IPS DF 19.7 (cell line): ENCODE data around the gene P4HB.
"Not testable (repeated sequence)": the region's sequence is repeated elsewhere in the genome, so short reads cannot be mapped to it uniquely, and the experiment has no call there.

Source experiments
- DNase-seq: peaks from one replicate; pipeline ENCODE4 v3.0.0-alpha.2; 2013; ENCODE audit warnings: low read depth, low spot score

Gene P4HB

DNA sequence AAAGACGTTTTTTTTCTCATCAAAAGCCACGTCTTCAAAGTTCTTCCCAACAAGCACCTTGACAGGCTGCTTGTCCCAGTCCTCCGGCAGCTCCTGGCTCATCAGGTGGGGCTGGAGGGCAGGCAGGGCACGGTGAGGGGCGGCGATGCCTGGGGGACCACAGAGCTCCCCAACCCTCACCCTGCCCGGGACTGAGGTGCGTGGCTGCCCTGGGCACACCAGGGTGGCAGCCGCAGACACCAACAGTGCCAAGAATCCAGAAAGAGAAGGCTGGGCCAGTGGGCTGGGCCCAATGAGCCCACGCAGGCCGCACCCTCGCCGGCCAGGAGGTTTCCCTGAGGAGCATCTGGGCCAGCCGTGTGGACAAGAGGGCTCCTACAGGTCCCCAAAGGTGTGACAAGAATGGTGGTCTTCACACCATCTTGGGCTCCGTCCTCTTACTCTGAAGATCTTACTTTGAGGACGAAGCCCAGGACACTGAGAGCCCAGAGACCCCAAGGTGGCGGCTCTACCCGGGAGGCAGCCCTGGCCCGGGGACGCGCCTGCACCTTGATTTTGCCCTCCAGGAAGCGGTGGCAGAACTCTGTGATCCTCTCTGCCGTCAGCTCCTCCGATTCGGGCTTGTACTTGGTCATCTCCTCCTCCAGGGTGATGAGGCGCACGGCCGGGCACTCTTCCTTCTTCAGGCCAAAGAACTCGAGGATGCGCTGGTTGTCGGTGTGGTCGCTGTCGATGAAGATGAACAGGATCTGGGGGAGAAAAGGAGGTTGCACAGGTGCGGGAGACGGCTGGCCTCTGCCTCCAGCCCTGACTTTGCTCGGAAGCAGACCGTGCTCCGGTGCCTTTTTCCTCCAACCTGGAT, 14.2 kb downstream of the P4HB start:
- DNase-seq: no peak

DNA sequence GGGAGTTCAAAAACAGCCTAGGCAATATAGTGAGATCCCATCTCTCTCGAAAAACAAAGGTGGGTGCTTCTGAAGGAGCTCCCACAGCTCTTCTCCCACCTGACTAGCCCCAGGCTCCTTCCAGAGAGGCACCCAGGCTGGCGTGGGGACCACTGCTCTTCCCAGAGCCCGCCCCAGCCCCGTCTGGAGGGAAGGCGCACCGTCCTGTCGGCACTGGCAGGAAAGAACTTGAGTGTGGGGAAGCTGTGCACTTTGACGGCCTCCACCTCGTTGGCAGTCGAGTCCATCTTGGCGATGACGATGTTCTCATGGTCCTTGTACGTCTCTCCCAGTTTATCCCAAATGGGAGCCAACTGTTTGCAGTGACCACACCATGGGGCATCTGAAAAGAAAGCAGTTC, 15.0 kb downstream of the P4HB start:
- DNase-seq: no peak

- no peak for DNase-seq
Observed at GRCh38 chr17:81844887-81845286, 15.4 kb downstream of the P4HB start.

- DNase-seq: no peak
Observed at GRCh38 chr17:81844327-81844851, 15.9 kb downstream of the P4HB start.

DNA sequence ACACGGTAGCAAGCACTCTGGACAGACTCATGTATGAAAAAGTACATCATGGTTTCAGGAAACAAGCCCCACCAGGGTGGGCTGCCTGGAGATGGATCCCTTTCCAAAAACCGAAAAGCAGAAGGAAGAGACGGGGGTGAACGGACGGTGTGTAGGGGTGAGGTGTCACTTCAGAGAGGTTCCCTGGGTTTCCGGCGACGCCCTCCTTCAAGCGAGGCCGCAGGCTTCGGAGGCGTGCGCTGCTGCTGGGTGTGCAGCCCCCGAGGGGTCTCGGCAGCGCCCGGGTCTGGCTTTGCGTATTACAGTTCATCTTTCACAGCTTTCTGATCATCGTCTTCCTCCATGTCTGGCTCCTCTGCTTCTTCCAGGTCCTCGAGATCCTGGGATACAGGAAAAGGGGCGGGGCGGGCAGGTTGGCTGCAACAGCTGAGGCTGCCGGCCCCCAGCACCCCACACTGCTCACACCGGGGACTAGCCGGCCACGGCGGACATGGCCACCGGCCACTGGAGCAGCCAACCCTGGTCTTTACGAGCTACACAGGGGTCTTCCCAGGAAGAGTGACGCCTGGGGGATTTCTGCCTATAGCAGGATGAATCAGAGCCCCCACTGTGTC, 16.5 kb downstream of the P4HB start:
- no peak for DNase-seq

- DNase-seq: no peak
Observed at GRCh38 chr17:81842725-81843504, 17.4 kb downstream of the P4HB start.

DNA sequence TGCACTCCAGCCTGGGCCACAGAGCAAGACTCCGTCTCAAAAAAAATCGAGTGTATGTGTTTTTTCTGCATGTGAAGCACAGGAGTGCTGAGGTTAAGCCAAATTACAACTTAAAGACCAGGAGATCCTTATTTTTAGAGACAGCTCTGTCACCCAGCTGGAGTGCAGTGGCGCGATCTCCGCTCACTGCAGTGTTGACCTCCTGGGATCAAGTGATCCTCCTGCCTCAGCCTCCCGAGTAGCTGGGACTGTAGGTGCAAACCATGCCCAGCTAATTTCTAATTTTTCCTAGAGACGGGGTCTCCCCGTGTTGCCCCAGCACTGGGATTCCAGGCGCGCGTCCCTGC, 18.0 kb downstream of the P4HB start:
- DNase-seq: no peak

- DNase-seq: no peak
Observed at GRCh38 chr17:81841866-81842265, 18.5 kb downstream of the P4HB start.

DNA sequence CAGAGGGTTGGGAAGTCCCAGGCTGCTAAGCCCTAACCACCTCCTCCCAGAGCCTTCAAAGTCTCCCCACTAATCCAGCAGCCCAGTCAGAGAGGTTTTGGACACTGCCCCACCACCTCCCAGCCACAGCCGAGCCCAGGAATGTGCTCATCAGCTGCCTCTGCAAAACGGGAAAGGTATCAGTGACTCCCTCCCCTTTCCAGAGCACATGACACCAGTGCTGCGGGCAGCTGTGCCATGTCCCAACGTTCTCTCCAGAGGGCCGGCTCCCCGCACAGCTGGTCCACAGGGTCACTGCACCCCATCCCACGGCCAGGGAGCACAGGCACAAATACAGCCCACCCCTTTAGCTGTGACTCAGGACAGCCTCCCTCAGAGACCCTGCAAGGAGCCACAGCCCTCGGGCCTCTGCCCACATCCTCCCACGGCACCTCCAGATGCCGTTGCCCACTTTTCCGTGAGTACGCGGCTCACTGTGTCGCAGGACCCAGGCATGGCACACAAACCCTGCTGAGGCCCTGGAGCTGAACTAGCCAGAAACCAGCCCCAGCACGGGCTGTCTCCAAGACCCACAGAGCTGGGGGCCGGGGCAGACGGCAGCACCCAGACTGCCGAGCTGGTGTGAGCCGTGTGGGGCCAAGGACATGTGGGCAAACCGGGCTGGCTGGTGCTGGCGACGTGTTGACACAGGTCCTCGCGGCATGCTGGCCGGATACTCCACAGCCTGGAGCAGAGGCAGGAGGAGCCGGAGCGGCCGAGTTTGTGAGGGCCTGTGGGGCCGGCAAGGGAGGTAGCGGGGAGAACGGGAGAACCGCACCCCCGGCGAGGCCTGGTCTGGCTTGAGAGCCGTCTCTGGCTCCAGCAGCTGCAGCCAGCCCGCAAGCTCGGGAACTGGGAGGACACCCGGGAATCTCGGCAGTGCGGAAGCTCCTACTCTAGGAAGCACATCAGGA, 19.2 kb downstream of the P4HB start:
- DNase-seq: no peak

DNA sequence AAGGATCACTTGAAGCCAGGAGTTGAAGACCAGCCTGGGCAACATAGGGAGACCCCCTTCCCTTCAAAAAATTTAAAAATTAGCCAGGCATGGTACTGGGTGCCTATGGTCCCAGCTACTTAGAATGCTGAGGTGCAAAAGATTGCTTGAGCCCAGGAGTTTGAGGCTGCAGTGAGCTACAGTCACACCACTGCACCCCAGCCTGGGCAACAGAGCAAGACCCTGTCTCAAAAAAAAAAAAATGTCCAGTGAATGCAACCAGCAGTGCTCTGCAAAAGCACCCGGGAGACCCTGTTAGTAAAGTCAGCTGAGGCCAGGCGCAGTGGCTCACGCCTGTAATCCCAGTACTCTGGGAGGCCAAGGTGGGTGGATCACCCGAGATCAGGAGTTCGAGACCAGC, 20.3 kb downstream of the P4HB start:
- not testable (repeated sequence) for DNase-seq

DNA sequence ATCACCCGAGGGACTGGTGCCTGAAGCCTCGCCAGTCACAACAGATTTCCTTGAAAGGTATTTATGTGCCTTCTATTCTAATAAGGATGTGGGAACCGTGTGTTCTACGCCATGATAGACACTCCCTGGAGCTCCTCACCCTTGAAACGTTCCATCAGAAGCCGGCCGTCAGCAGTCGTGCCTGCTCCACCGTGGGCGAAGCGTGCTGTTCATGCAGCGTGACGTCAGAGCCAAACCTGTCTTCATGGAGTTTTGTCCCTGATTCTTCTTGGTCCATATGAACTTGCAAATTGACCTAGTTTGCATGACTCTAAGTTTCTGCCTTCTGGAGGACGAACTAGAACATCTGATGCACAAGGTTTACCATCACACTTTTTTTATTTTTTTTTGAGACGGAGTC, 21.0 kb downstream of the P4HB start:
- no peak for DNase-seq

- no peak for DNase-seq
Observed at GRCh38 chr17:81838753-81839255, 21.5 kb downstream of the P4HB start.

- DNase-seq: no peak
Observed at GRCh38 chr17:81837641-81838040, 22.7 kb downstream of the P4HB start.

- no peak for DNase-seq
Observed at GRCh38 chr17:81834831-81835267, 25.5 kb downstream of the P4HB start, which contains the start of gene PPP1R27. Gene PPP1R27, minus strand, starts transcription at chr17:81835050. Its CDS starts 97 bp downstream, at chr17:81834953.

DNA sequence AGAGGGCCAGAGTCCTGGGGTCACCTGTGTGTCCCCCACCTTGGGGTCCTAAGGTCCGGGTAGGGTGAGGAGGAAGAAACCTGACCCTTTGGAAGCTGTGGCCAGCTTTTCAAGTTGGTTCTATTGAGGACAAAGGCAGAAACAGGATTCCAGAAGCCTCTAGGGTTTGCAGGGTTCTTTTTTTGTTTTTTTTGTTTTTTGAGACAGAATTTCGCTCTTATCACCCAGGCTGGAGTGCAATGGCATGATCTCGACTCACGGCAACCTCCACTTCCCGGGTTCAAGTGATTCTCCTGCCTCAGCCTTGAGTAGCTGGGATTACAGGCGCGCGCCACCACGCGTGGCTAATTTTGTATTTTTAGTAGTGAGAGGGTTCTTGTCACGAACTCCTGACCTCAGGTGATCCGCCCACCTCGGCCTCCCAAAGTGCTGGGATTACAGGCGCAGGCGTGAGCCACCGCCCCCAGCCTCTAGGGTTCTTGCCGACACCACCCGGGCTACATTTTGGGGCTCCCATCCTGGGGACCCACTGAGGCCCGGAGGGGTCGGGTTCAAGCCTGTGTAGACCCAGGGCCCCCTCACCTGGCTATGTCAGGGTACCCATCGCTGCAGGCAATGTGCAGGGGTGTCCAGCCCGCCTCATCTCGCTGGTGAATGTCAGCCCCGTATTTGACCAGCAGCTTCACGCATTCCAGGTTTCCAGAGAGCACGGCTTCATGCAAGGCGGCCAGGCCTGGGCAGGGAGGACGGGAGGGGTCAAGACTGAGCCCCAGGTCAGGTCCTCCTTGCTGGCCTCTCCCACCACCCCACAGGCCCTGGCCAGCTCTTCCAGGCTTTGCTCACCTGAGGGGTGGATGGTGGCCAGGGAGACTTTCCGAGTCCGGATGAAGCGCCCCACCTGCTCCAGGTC, 26.2 kb downstream of the P4HB start:
- DNase-seq: no peak

- peak; percentile 67 for DNase-seq
Observed at GRCh38 chr17:81833160-81833920, 27.0 kb downstream of the P4HB start, which contains the start of gene MCRIP1. Gene MCRIP1, minus strand, starts transcription at chr17:81833291. Its CDS starts 8,785 bp downstream, at chr17:81824506.

- DNase-seq: no peak
Observed at GRCh38 chr17:81832608-81833159, 27.7 kb downstream of the P4HB start.

DNA sequence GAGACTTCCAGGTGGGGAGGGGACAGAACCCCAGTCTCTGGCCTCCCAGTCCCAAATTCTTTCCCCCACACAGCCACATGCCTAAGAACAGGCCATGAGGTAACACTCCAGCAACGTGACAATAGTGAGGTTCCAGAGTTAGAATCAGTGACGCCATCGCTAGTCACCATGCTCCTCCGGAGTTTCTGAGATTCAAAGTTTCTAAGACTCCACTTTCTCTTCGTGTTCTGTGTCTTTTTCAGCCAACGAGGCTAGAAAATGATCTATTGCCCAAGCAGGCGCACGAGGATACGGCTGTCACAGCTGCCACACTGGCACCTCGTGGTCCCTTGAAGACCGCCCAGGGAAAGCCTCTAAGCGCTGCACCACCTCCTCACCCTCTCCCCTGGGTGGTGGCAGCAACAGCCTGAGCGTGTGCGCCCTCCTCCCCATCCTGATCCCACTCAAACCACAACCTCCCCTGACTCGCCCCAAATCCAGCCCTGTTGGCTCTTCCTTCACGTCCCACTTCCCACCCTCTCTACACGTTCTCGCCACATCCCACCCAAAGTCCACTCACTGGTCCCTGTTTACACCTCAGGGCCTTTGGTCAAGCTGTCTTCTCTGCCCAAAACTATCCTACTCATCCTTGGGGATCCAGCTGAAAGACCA, 28.3 kb downstream of the P4HB start:
- no peak for DNase-seq
